ENCODE results near the gene BMPER. TPM values are rescaled to one million over a fixed set of nuclear protein-coding genes. Genes with fewer than 3 reads are reported as not detected.
"Not testable (repeated sequence)": the region's sequence is repeated elsewhere in the genome, so short reads cannot be mapped to it uniquely, and the experiment has no call there.

The BMPER gene
- total and polyA plus RNA-seq, 3 experiments from 2014 or later = not detected

DNA sequence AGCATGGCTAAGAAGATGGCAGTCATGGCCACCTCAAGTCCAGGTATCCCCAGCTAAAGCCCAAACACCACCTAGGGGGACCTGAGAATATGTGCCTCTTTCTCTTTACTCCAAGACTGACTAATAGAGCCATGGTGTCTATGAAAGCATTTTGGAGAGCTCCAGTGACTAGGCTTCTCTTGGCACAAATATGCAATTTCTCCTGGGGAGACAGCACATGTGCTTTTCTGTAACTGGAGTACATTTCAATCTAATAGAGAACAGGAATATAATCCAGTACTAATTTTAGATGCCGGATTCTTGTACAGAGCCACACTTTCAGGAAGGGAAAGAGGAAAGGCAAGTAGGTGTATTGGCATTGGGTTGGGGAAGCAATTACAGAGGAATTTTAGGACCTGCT is 260.1 kb downstream of the BMPER start:
- ChIA-PET POLR2A (no interaction called here), CTCF (no interaction called here)
- no peak for DNase-seq
- H3K4me1 Mint-ChIP-seq = no peaks in the 10 kb centered on the region
- no peak overlapping the region for H3K27ac ChIP-seq (ENCODE audit: low read depth, low read length)
- H3K27me3 ChIP-seq (ENCODE audit: insufficient read depth, low read length, poor library complexity, severe bottlenecking) = no peaks in the 10 kb centered on the region
- H3K4me3 ChIP-seq (ENCODE audit: low read length) = no peak overlapping the region
- H3K9me3 Mint-ChIP-seq = peaks cover 0 to 8% (median 6%) of the 10 kb centered on the region in 5 donors
- H3K36me3 Mint-ChIP-seq = no peaks in the 10 kb centered on the region
- H3K36me3 ChIP-seq (ENCODE audit: insufficient read depth, low read length) = no peaks in the 10 kb centered on the region
- H3K9me3 ChIP-seq (ENCODE audit: low read length) = no peaks in the 10 kb centered on the region
- H3K27me3 Mint-ChIP-seq = no peaks in the 10 kb centered on the region
- H3K4me1 ChIP-seq (ENCODE audit: insufficient read depth, low read length) = no peaks in the 10 kb centered on the region
- H3K4me3 Mint-ChIP-seq = no peak overlapping the region
- H3K27ac Mint-ChIP-seq = no peak overlapping the region

DNA sequence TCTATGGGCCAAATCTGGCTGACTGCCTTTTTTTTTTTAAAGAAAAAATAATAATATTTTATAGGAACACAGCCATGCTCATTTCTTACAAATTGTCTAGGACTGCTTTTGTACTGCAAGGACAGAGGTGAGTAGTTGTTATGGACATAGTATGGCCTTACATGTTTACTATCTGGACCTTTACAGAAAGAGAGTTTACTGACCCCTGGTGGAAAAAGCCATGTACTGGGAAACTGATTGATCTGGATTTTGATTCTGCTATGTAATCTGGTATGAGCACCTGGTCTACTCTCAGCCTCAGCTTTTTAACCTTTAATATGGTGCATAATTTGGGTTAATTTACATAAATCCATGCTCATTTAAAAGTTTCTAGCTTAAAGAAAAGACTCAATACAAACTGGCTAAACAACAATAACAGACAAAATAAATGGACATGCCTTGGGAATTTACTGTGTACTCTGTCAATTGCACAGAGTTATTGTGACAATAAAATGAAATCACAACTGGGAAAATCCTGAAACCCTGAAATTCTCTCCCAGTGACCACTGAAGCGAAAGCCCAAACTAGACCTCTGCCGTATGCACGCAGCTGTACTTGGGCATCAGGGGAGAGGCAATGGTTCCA is 260.7 kb downstream of the BMPER start:
- no peaks in the 10 kb centered on the region for H3K36me3 Mint-ChIP-seq
- H3K9me3 ChIP-seq (ENCODE audit: low read length) = no peaks in the 10 kb centered on the region
- no peak overlapping the region for H3K27ac ChIP-seq (ENCODE audit: low read depth, low read length)
- DNase-seq = no peak
- ChIA-PET CTCF (no interaction called here), POLR2A (no interaction called here)
- no peaks in the 10 kb centered on the region for H3K27me3 Mint-ChIP-seq
- H3K9me3 Mint-ChIP-seq = peaks cover 0 to 8% (median 6%) of the 10 kb centered on the region in 5 donors
- H3K27me3 ChIP-seq (ENCODE audit: insufficient read depth, low read length, poor library complexity, severe bottlenecking) = no peaks in the 10 kb centered on the region
- no peak overlapping the region for H3K27ac Mint-ChIP-seq
- no peaks in the 10 kb centered on the region for H3K4me1 ChIP-seq (ENCODE audit: insufficient read depth, low read length)
- H3K36me3 ChIP-seq (ENCODE audit: insufficient read depth, low read length) = no peaks in the 10 kb centered on the region
- no peak overlapping the region for H3K4me3 Mint-ChIP-seq
- H3K4me3 ChIP-seq (ENCODE audit: low read length) = no peak overlapping the region
- no peaks in the 10 kb centered on the region for H3K4me1 Mint-ChIP-seq

DNA sequence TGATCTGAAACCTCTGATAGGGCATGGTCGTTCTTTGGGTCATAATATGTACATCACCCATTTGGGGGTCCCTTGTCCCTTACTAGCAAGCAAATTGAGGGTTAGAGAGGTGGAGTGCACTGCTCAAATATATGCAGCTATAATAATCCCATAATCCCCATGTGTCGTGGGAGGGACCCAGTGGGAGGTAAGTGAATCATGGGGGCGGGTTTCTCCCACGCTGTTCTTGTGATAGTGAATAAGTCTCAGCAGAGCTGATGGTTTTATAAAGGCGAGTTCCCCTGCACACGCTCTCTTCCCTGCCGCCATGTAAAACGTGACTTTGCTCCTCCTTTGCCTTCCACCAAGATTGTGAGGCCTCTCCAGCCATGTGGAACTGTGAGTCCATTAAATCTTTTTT is 262.7 kb downstream of the BMPER start:
- Histone ChIP-seq H3K27ac (ENCODE audit: low read depth, low read length) (no peak overlapping the region), H3K36me3 (ENCODE audit: insufficient read depth, low read length) (no peaks in the 10 kb centered on the region), H3K27me3 (ENCODE audit: insufficient read depth, low read length, poor library complexity, severe bottlenecking) (no peaks in the 10 kb centered on the region), H3K9me3 (ENCODE audit: low read length) (no peaks in the 10 kb centered on the region), H3K4me1 (ENCODE audit: insufficient read depth, low read length) (no peaks in the 10 kb centered on the region), H3K4me3 (ENCODE audit: low read length) (no peak overlapping the region)
- Mint-ChIP-seq H3K36me3 (no peaks in the 10 kb centered on the region), H3K4me1 (no peaks in the 10 kb centered on the region), H3K4me3 (no peak overlapping the region), H3K27me3 (no peaks in the 10 kb centered on the region), H3K27ac (no peak overlapping the region), H3K9me3 (peaks cover 0 to 8% (median 5%) of the 10 kb centered on the region in 5 donors)
- CTCF ChIA-PET = no interaction called here
- no peak for DNase-seq
- POLR2A ChIA-PET = no interaction called here

DNA sequence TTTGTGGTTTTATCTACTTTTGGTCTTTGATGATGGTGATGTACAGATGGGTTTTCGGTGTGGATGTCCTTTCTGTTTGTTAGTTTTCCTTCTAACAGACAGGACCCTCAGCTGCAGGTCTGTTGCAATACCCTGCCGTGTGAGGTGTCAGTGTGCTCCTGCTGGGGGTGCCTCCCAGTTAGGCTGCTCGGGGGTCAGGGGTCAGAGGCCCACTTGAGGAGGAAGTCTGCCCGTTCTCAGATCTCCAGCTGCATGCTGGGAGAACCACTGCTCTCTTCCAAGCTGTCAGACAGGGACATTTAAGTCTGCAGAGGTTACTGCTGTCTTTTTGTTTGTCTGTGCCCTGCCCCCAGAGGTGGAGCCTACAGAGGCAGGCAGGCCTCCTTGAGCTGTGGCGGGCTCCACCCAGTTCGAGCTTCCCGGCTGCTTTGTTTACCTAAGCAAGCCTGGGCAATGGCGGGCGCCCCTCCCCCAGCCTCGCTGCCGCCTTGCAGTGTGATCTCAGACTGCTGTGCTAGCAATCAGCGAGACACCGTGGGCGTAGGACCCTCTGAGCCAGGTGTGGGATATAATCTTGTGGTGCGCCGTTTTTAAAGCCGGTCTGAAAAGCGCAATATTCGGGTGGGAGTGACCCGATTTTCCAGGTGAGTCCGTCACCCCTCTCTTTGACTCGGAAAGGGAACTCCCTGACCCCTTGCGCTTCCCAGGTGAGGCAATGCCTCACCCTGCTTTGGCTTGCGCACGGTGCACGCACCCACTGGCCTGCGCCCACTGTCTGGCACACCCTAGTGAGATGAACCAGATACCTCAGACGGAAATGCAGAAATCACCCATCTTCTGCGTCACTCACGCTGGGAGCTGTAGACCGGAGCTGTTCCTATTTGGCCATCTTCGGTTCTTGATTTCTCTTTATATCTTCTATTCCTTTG is 269.6 kb downstream of the BMPER start:
- H3K36me3 Mint-ChIP-seq; DNase-seq; H3K36me3 ChIP-seq (ENCODE audit: insufficient read depth, low read length); H3K4me1 ChIP-seq (ENCODE audit: insufficient read depth, low read length); H3K9me3 ChIP-seq (ENCODE audit: low read length); H3K4me3 Mint-ChIP-seq; H3K9me3 Mint-ChIP-seq; CTCF ChIA-PET; POLR2A ChIA-PET; H3K4me3 ChIP-seq (ENCODE audit: low read length); H3K27ac Mint-ChIP-seq; H3K27me3 ChIP-seq (ENCODE audit: insufficient read depth, low read length, poor library complexity, severe bottlenecking); H3K4me1 Mint-ChIP-seq; H3K27ac ChIP-seq (ENCODE audit: low read depth, low read length); H3K27me3 Mint-ChIP-seq: not testable (repeated sequence)

DNA sequence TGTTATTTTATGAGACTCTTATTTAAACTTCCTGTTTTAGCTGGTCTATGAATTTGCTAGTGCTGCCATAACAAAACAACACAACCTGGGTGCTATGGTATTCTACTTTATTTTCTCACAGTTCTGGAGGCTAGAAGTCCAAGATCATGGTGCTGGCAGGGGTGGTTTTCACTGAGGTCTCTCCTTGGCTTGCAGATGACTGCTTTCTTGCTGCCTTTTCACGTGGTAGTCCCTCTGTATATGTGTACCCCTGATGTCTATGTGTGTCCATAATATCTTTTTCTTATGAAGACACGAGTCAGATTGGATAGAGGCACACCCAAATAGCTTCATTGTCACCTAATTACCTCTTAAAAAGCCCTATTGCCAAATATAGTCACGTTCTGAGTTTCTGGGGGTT is 270.5 kb downstream of the BMPER start:
- H3K9me3 Mint-ChIP-seq = peaks cover 2 to 10% (median 6%) of the 10 kb centered on the region in 5 donors
- H3K27ac ChIP-seq (ENCODE audit: low read depth, low read length) = no peak overlapping the region
- POLR2A ChIA-PET = no interaction called here
- H3K4me3 Mint-ChIP-seq = no peak overlapping the region
- CTCF ChIA-PET = no interaction called here
- H3K27ac Mint-ChIP-seq = no peak overlapping the region
- no peak for DNase-seq
- no peaks in the 10 kb centered on the region for H3K36me3 ChIP-seq (ENCODE audit: insufficient read depth, low read length)
- no peaks in the 10 kb centered on the region for H3K27me3 Mint-ChIP-seq
- no peaks in the 10 kb centered on the region for H3K27me3 ChIP-seq (ENCODE audit: insufficient read depth, low read length, poor library complexity, severe bottlenecking)
- no peaks in the 10 kb centered on the region for H3K9me3 ChIP-seq (ENCODE audit: low read length)
- H3K36me3 Mint-ChIP-seq = no peaks in the 10 kb centered on the region
- no peak overlapping the region for H3K4me3 ChIP-seq (ENCODE audit: low read length)
- no peaks in the 10 kb centered on the region for H3K4me1 Mint-ChIP-seq
- H3K4me1 ChIP-seq (ENCODE audit: insufficient read depth, low read length) = no peaks in the 10 kb centered on the region

DNA sequence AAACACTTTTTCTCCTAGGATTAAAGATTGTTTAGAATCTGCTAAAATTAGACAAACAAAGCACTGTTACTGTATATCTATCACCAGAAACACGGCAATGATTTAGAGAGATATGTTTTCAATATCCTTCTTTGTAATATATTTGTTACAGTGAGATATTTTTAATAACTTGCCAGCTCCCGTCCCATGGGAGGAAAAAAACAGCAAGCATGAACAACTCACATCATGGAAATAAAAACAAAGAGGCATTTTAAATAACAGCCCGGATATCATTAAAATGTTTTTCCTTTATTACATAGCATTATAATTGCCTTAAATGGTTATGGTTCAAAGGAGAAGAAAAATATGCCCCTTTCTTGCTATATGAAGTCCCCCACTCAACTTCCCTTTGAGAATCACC is 272.1 kb downstream of the BMPER start:
- Histone ChIP-seq H3K4me3 (ENCODE audit: low read length) (no peak overlapping the region), H3K36me3 (ENCODE audit: insufficient read depth, low read length) (no peaks in the 10 kb centered on the region), H3K4me1 (ENCODE audit: insufficient read depth, low read length) (no peaks in the 10 kb centered on the region), H3K27me3 (ENCODE audit: insufficient read depth, low read length, poor library complexity, severe bottlenecking) (no peaks in the 10 kb centered on the region), H3K27ac (ENCODE audit: low read depth, low read length) (no peak overlapping the region), H3K9me3 (ENCODE audit: low read length) (no peaks in the 10 kb centered on the region)
- H3K4me1 Mint-ChIP-seq = no peaks in the 10 kb centered on the region
- H3K4me3 Mint-ChIP-seq = no peak overlapping the region
- no peaks in the 10 kb centered on the region for H3K27me3 Mint-ChIP-seq
- POLR2A ChIA-PET = no interaction called here
- H3K9me3 Mint-ChIP-seq = peaks cover 2 to 10% (median 6%) of the 10 kb centered on the region in 5 donors
- CTCF ChIA-PET = no interaction called here
- DNase-seq = no peak
- no peaks in the 10 kb centered on the region for H3K36me3 Mint-ChIP-seq
- no peak overlapping the region for H3K27ac Mint-ChIP-seq

DNA sequence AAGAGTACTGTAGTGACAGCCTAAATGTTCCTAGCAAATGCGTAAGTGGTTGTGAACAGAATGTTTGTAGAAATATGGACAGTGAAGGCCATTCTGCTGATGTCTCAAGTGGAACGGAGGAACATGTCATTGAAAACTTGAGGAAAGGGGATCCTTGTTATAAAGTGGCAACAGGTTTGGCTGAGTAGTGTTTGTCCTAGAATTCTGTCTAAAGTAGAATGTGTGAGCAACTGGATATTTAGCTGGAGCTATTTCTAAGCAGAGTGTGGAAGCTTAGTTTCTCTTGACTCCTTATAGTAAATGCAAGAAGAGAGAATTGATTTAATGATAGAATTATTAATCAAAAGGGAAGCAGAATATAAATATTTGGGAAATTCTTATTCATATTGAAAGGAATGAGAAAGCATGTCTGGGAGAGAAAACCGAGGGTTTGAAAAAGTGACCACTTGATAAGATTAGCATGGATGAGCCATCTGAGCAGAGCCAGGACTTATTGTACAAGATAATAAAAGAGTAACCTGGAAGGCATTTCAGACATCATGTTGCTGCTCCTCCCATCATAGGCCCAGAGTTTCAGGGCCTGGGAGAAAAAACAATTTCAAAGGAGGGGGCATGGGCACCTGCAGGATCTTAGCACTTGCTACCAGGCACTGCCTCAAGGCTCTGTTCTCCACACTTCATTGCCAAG is 276.1 kb downstream of the BMPER start:
- no peak for DNase-seq
- ChIA-PET POLR2A (no interaction called here), CTCF (no interaction called here)
- no peak overlapping the region for H3K27ac ChIP-seq (ENCODE audit: low read depth, low read length)
- no peak overlapping the region for H3K4me3 ChIP-seq (ENCODE audit: low read length)
- no peak overlapping the region for H3K27ac Mint-ChIP-seq
- H3K27me3 ChIP-seq (ENCODE audit: insufficient read depth, low read length, poor library complexity, severe bottlenecking) = no peaks in the 10 kb centered on the region
- no peak overlapping the region for H3K4me3 Mint-ChIP-seq
- H3K9me3 Mint-ChIP-seq = peaks cover 0 to 6% (median 4%) of the 10 kb centered on the region in 5 donors
- no peaks in the 10 kb centered on the region for H3K4me1 Mint-ChIP-seq
- H3K36me3 Mint-ChIP-seq = no peaks in the 10 kb centered on the region
- no peaks in the 10 kb centered on the region for H3K27me3 Mint-ChIP-seq
- no peaks in the 10 kb centered on the region for H3K9me3 ChIP-seq (ENCODE audit: low read length)
- no peaks in the 10 kb centered on the region for H3K36me3 ChIP-seq (ENCODE audit: insufficient read depth, low read length)
- H3K4me1 ChIP-seq (ENCODE audit: insufficient read depth, low read length) = no peaks in the 10 kb centered on the region

DNA sequence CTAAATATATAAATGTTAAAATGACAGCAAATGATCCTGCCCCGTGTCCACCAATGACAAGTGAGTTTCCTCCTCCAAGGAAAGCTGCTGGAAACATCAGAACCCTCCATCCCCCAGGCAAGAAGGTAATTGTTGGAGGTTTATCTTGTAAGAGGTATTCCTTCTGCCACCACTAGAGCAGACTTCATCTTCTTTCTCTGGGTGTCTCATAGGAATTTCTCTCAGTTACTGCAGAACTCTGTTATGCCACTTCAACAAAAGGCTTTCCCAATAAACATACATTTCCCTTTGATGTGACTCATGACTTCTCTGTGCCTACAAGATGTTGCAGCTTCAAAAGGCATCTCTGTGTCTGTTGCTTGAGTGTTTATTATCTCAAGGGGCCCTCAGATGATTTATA is 279.1 kb downstream of the BMPER start:
- CTCF ChIA-PET = no interaction called here

More for the DNA sequence above, 279.1 kb downstream of the BMPER start:
- no peaks in the 10 kb centered on the region for H3K27me3 ChIP-seq (ENCODE audit: insufficient read depth, low read length, poor library complexity, severe bottlenecking)
- H3K9me3 ChIP-seq (ENCODE audit: low read length) = no peaks in the 10 kb centered on the region
- no peaks in the 10 kb centered on the region for H3K36me3 ChIP-seq (ENCODE audit: insufficient read depth, low read length)
- H3K27me3 Mint-ChIP-seq = no peaks in the 10 kb centered on the region
- H3K9me3 Mint-ChIP-seq = peaks cover 0 to 2% (median 1%) of the 10 kb centered on the region in 5 donors
- no peak overlapping the region for H3K27ac ChIP-seq (ENCODE audit: low read depth, low read length)
- H3K36me3 Mint-ChIP-seq = no peaks in the 10 kb centered on the region
- DNase-seq = no peak
- H3K27ac Mint-ChIP-seq = no peak overlapping the region
- POLR2A ChIA-PET = no interaction called here
- H3K4me3 Mint-ChIP-seq = no peak overlapping the region
- H3K4me1 ChIP-seq (ENCODE audit: insufficient read depth, low read length) = no peaks in the 10 kb centered on the region
- H3K4me1 Mint-ChIP-seq = no peaks in the 10 kb centered on the region
- no peak overlapping the region for H3K4me3 ChIP-seq (ENCODE audit: low read length)
